ENCODE results near the gene NEO1. TPM values are rescaled to one million over a fixed set of nuclear protein-coding genes. Genes with fewer than 3 reads are reported as not detected.

NEO1 gene
- total RNA-seq, 1 donor from 2014 or later = 30.3 TPM

DNA sequence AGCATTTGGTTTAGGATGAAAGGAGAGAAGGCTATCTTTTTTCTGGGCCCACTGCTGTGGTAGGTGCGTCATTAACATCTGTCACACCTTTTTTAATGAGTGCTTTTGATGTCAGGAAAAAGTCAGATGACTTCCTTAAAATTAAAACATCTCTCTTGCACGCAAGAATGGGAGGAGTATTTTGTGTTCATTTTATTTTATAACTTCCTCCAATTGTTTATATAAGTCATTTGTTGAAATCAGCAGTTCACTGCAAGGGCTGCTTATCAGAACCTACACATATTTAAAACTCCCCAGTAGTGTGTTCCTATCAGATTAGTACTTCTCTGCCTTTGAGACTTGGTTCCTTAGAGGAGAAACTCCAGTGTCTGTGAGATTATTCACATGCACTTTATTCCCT, 143.8 kb downstream of the NEO1 start:
- H3K4me3 Mint-ChIP-seq (ENCODE audit: unreplicated experiment) = no peak overlapping the region
- no peaks in the 10 kb centered on the region for H3K27me3 Mint-ChIP-seq (ENCODE audit: low read depth, unreplicated experiment)
- no peak for TF ChIP-seq EZH2 (IDR thresholded peaks at IDR 0.05; ENCODE audit: insufficient read depth, low read length)
- TF ChIP-seq, protein P1, sequence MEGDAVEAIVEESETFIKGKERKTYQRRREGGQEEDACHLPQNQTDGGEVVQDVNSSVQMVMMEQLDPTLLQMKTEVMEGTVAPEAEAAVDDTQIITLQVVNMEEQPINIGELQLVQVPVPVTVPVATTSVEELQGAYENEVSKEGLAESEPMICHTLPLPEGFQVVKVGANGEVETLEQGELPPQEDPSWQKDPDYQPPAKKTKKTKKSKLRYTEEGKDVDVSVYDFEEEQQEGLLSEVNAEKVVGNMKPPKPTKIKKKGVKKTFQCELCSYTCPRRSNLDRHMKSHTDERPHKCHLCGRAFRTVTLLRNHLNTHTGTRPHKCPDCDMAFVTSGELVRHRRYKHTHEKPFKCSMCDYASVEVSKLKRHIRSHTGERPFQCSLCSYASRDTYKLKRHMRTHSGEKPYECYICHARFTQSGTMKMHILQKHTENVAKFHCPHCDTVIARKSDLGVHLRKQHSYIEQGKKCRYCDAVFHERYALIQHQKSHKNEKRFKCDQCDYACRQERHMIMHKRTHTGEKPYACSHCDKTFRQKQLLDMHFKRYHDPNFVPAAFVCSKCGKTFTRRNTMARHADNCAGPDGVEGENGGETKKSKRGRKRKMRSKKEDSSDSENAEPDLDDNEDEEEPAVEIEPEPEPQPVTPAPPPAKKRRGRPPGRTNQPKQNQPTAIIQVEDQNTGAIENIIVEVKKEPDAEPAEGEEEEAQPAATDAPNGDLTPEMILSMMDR (IDR thresholded peaks at IDR 0.05; ENCODE audit: insufficient read depth, low read depth, low read length) = no peak
- no peak overlapping the region for H3K27ac ChIP-seq (ENCODE audit: low read depth, low read length)
- H3K36me3 ChIP-seq (ENCODE audit: insufficient read depth, low read length) = no peaks in the 10 kb centered on the region
- DNase-seq (ENCODE audit: low read depth) = no peak
- H3K27ac Mint-ChIP-seq (ENCODE audit: unreplicated experiment) = no peak overlapping the region
- no peak overlapping the region for H2AFZ ChIP-seq (ENCODE audit: low read depth, low read length)
- no peaks in the 10 kb centered on the region for H3K27me3 ChIP-seq (ENCODE audit: insufficient read depth, low read length)
- no peaks in the 10 kb centered on the region for H3K4me1 Mint-ChIP-seq (ENCODE audit: low read depth, unreplicated experiment)
- H3K4me3 ChIP-seq (ENCODE audit: insufficient read depth, low read depth, low read length) = no peak overlapping the region
- peaks cover 2% of the 10 kb centered on the region for H3K36me3 Mint-ChIP-seq (ENCODE audit: low read depth, unreplicated experiment)
- H3K9me3 ChIP-seq (ENCODE audit: insufficient read depth, low read depth, low read length) = peaks cover 2% of the 10 kb centered on the region
- H4K20me1 ChIP-seq (ENCODE audit: insufficient read depth, low read length) = no peaks in the 10 kb centered on the region
- no peak overlapping the region for H3K9ac ChIP-seq (ENCODE audit: low read length)
- FAIRE-seq = peak; percentile 9
- H3K4me2 ChIP-seq (ENCODE audit: low read length) = no peak overlapping the region
- no peaks in the 10 kb centered on the region for H3K4me1 ChIP-seq (ENCODE audit: insufficient read depth, low read length)
- H3K9me3 Mint-ChIP-seq (ENCODE audit: unreplicated experiment) = peaks cover 2% of the 10 kb centered on the region
- no peaks in the 10 kb centered on the region for H3K79me2 ChIP-seq (ENCODE audit: insufficient read depth, low read length)

DNA sequence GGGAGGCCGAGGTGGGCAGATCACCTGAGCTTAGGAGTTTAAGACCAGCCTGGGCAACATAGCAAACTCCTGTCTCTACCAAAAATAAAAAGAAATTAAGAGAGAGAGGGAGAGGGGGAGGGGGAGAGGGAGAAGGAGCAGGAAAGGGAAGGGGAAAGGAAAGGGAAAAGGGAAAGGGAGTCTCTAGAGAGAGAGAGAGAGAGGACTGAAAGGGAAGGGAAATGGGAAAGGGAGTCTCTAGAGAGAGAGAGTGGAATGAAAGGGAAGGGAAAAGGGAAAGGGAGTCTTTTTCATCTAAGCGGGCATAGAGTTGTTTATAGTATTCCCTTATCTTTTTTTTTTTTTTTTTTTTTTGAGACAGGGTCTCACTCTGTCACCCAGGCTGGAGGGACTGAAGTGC, 148.1 kb downstream of the NEO1 start:
- FAIRE-seq = no peak
- Histone ChIP-seq H3K9ac (ENCODE audit: low read length) (no peak overlapping the region), H3K27ac (ENCODE audit: low read depth, low read length) (no peak overlapping the region), H3K9me3 (ENCODE audit: insufficient read depth, low read depth, low read length) (peaks cover 2% of the 10 kb centered on the region), H2AFZ (ENCODE audit: low read depth, low read length) (no peak overlapping the region), H3K4me1 (ENCODE audit: insufficient read depth, low read length) (no peaks in the 10 kb centered on the region), H3K79me2 (ENCODE audit: insufficient read depth, low read length) (no peaks in the 10 kb centered on the region), H4K20me1 (ENCODE audit: insufficient read depth, low read length) (no peaks in the 10 kb centered on the region), H3K4me3 (ENCODE audit: insufficient read depth, low read depth, low read length) (no peak overlapping the region), H3K4me2 (ENCODE audit: low read length) (no peak overlapping the region), H3K27me3 (ENCODE audit: insufficient read depth, low read length) (no peaks in the 10 kb centered on the region), H3K36me3 (ENCODE audit: insufficient read depth, low read length) (no peaks in the 10 kb centered on the region)
- peaks cover 11% of the 10 kb centered on the region for H3K36me3 Mint-ChIP-seq (ENCODE audit: low read depth, unreplicated experiment)
- no peak for DNase-seq (ENCODE audit: low read depth)
- no peaks in the 10 kb centered on the region for H3K27me3 Mint-ChIP-seq (ENCODE audit: low read depth, unreplicated experiment)
- H3K9me3 Mint-ChIP-seq (ENCODE audit: unreplicated experiment) = peaks cover 7% of the 10 kb centered on the region
- no peak overlapping the region for H3K27ac Mint-ChIP-seq (ENCODE audit: unreplicated experiment)
- no peak overlapping the region for H3K4me3 Mint-ChIP-seq (ENCODE audit: unreplicated experiment)
- no peak for TF ChIP-seq EZH2 (IDR thresholded peaks at IDR 0.05; ENCODE audit: insufficient read depth, low read length)
- TF ChIP-seq, protein P1 (IDR thresholded peaks at IDR 0.05; ENCODE audit: insufficient read depth, low read depth, low read length) = no peak
- H3K4me1 Mint-ChIP-seq (ENCODE audit: low read depth, unreplicated experiment) = no peaks in the 10 kb centered on the region

DNA sequence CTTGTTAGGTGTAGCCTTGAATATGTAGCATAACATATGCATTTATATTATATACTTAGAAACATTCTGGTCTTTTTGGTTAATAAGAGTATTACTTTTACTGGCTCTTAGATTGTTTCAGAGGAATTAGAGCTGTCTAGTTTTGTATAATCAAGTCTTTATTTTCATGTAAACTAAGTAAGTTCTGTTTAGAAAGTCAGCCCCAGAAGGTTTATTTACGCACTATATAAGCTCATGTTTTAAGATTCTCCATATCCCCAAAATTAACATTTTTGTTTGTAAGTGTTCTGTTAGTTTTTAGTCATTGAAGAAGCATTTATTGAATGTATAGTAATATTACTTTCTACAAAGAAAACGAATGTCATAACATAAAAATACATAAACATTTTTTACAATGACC, 158.4 kb downstream of the NEO1 start:
- Mint-ChIP-seq H3K4me3 (ENCODE audit: unreplicated experiment) (no peak overlapping the region), H3K36me3 (ENCODE audit: low read depth, unreplicated experiment) (peaks cover 4% of the 10 kb centered on the region), H3K4me1 (ENCODE audit: low read depth, unreplicated experiment) (peaks cover 5% of the 10 kb centered on the region), H3K27me3 (ENCODE audit: low read depth, unreplicated experiment) (no peaks in the 10 kb centered on the region), H3K27ac (ENCODE audit: unreplicated experiment) (no peak overlapping the region), H3K9me3 (ENCODE audit: unreplicated experiment) (no peaks in the 10 kb centered on the region)
- Histone ChIP-seq H3K27me3 (ENCODE audit: insufficient read depth, low read length) (no peaks in the 10 kb centered on the region), H3K4me2 (ENCODE audit: low read length) (no peak overlapping the region), H3K79me2 (ENCODE audit: insufficient read depth, low read length) (no peaks in the 10 kb centered on the region), H3K4me3 (ENCODE audit: insufficient read depth, low read depth, low read length) (no peak overlapping the region), H3K9me3 (ENCODE audit: insufficient read depth, low read depth, low read length) (no peaks in the 10 kb centered on the region), H2AFZ (ENCODE audit: low read depth, low read length) (no peak overlapping the region), H3K36me3 (ENCODE audit: insufficient read depth, low read length) (no peaks in the 10 kb centered on the region), H3K9ac (ENCODE audit: low read length) (no peak overlapping the region), H3K4me1 (ENCODE audit: insufficient read depth, low read length) (no peaks in the 10 kb centered on the region), H4K20me1 (ENCODE audit: insufficient read depth, low read length) (no peaks in the 10 kb centered on the region), H3K27ac (ENCODE audit: low read depth, low read length) (no peak overlapping the region)
- no peak for DNase-seq (ENCODE audit: low read depth)
- TF ChIP-seq EZH2 (IDR thresholded peaks at IDR 0.05; ENCODE audit: insufficient read depth, low read length) = no peak
- TF ChIP-seq, protein P1 (IDR thresholded peaks at IDR 0.05; ENCODE audit: insufficient read depth, low read depth, low read length) = no peak
- FAIRE-seq = no peak
